H9 (cell line): ENCODE measurements around the gene PTPN7. TPM values are rescaled to one million over a fixed set of nuclear protein-coding genes. Genes with fewer than 3 reads are reported as not detected.

Source experiments
- DNase-seq: peaks from one replicate; pipeline ENCODE4 v3.0.0-alpha.2; 2017
- H2AFZ ChIP-seq: one replicate; pipeline ENCODE4 v1.6.1; 2013; ENCODE audit warnings: mild to moderate bottlenecking, low read length, control low read depth, moderate library complexity
- H2AK5ac ChIP-seq: 2 replicates; pipeline ENCODE4 v1.6.1; 2013; ENCODE audit warnings: low read length, control low read depth, mixed read lengths; ENCODE audit not compliant: insufficient read length
- H2BK120ac ChIP-seq: one replicate; pipeline ENCODE4 v1.6.1; 2013; ENCODE audit warnings: low read depth, mild to moderate bottlenecking, low read length, control low read depth, inconsistent platforms; ENCODE audit not compliant: poor library complexity, severe bottlenecking
- H2BK12ac ChIP-seq: 2 replicates; pipeline ENCODE4 v1.6.1; 2013; ENCODE audit warnings: low read length, control low read depth, mixed read lengths, low read depth; ENCODE audit not compliant: insufficient read length
- H2BK15ac ChIP-seq: 2 replicates; pipeline ENCODE4 v1.6.1; 2013; ENCODE audit warnings: low read depth, low read length, control low read depth
- H2BK20ac ChIP-seq: one replicate; pipeline ENCODE4 v1.6.1; 2013; ENCODE audit warnings: low read depth, mild to moderate bottlenecking, low read length, control low read depth, inconsistent platforms; ENCODE audit not compliant: poor library complexity, severe bottlenecking
- H2BK5ac ChIP-seq: 2 replicates; pipeline ENCODE4 v1.6.1; 2013; ENCODE audit warnings: low read length, control low read depth, mixed read lengths; ENCODE audit not compliant: insufficient read length
- H3K14ac ChIP-seq: 2 replicates; pipeline ENCODE4 v1.6.1; 2013; ENCODE audit warnings: low read length, control low read depth; ENCODE audit not compliant: insufficient read depth
- H3K18ac ChIP-seq: 2 replicates; pipeline ENCODE4 v1.6.1; 2013; ENCODE audit warnings: low read depth, mild to moderate bottlenecking, mixed read lengths, low read length, control low read depth; ENCODE audit not compliant: insufficient read length
- H3K23ac ChIP-seq: 2 replicates; pipeline ENCODE4 v1.6.1; 2013; ENCODE audit warnings: low read length, control low read depth, mixed read lengths, low read depth; ENCODE audit not compliant: insufficient read length
- H3K23me2 ChIP-seq: 2 replicates; pipeline ENCODE4 v1.6.1; 2013; ENCODE audit warnings: low read depth, mild to moderate bottlenecking, mixed read lengths, low read length, control low read depth; ENCODE audit not compliant: insufficient read length, poor library complexity, severe bottlenecking
- H3K27ac ChIP-seq: 2 replicates; pipeline ENCODE4 v1.5.1; 2013; ENCODE audit warnings: low read length, control low read depth, mixed read lengths, low read depth; ENCODE audit not compliant: insufficient read length
- H3K27me3 ChIP-seq: 2 replicates; pipeline ENCODE4 v1.6.1; 2013; ENCODE audit warnings: low read length, control low read depth, inconsistent platforms; ENCODE audit not compliant: insufficient read depth
- H3K4ac ChIP-seq: 2 replicates; pipeline ENCODE4 v1.6.1; 2013; ENCODE audit warnings: low read depth, mild to moderate bottlenecking, control low read depth, inconsistent platforms, low read length, moderate library complexity
- H3K4me1 ChIP-seq: 2 replicates; pipeline ENCODE4 v1.6.1; 2013; ENCODE audit warnings: low read length, control low read depth, inconsistent platforms; ENCODE audit not compliant: insufficient read depth
- H3K4me2 ChIP-seq: 2 replicates; pipeline ENCODE4 v1.6.1; 2013; ENCODE audit warnings: low read length, control low read depth, mixed read lengths; ENCODE audit not compliant: insufficient read length, insufficient read depth
- H3K56ac ChIP-seq: 2 replicates; pipeline ENCODE4 v1.6.1; 2013; ENCODE audit warnings: low read depth, mild to moderate bottlenecking, mixed read lengths, low read length, control low read depth; ENCODE audit not compliant: insufficient read length
- H3K79me1 ChIP-seq: 2 replicates; pipeline ENCODE4 v1.6.1; 2013; ENCODE audit warnings: low read depth, mild to moderate bottlenecking, moderate library complexity, low read length, control low read depth, inconsistent platforms; ENCODE audit not compliant: insufficient read depth, poor library complexity, severe bottlenecking
- H3K79me2 ChIP-seq: 2 replicates; pipeline ENCODE4 v1.6.1; 2013; ENCODE audit warnings: low read length, control low read depth, inconsistent platforms; ENCODE audit not compliant: insufficient read depth
- H3K9ac ChIP-seq: 2 replicates; pipeline ENCODE4 v1.6.1; 2013; ENCODE audit warnings: low read length, control low read depth, mixed read lengths; ENCODE audit not compliant: insufficient read length; ENCODE audit errors: extremely low read depth
- H3K9me3 ChIP-seq: one replicate; pipeline ENCODE4 v1.6.1; 2013; ENCODE audit warnings: low read depth, low read length, inconsistent platforms; ENCODE audit not compliant: control insufficient read depth
- H3T11ph ChIP-seq: one replicate; pipeline ENCODE4 v1.6.1; 2013; ENCODE audit warnings: mild to moderate bottlenecking, low read length, control low read depth, inconsistent platforms
- H4K20me1 ChIP-seq: one replicate; pipeline ENCODE4 v1.6.1; 2013; ENCODE audit not compliant: control insufficient read depth, insufficient read length, insufficient read depth
- H4K5ac ChIP-seq: 2 replicates; pipeline ENCODE4 v1.6.1; 2013; ENCODE audit warnings: low read depth, mild to moderate bottlenecking, mixed read lengths, low read length, control low read depth; ENCODE audit not compliant: insufficient read length
- H4K8ac ChIP-seq: replicated peaks from 2 replicates; pipeline ENCODE4 v1.6.1; 2013; ENCODE audit warnings: low read length, control low read depth, mixed read lengths, low read depth; ENCODE audit not compliant: insufficient read length
- H4K91ac ChIP-seq: 2 replicates; pipeline ENCODE4 v1.6.1; 2013; ENCODE audit warnings: low read depth, mild to moderate bottlenecking, moderate library complexity, mixed read lengths, low read length, control low read depth; ENCODE audit not compliant: insufficient read length
- H3K27ac Mint-ChIP-seq, 3 experiments: 2 replicates in 2 of 3; 3 replicates in 1 of 3; pipeline ENCODE4 v1.8.0; 2020 to 2021; ENCODE audit warnings: mixed read lengths in 3 of 3, mild to moderate bottlenecking in 1 of 3, moderate library complexity in 1 of 3
- H3K27me3 Mint-ChIP-seq: 2 replicates; pipeline ENCODE4 v1.8.0; 2021; ENCODE audit warnings: low read depth, mild to moderate bottlenecking, moderate library complexity, mixed read lengths
- H3K36me3 Mint-ChIP-seq, 3 experiments: 2 replicates in 2 of 3; 3 replicates in 1 of 3; pipeline ENCODE4 v1.8.0; 2020 to 2021; ENCODE audit warnings: low read depth in 3 of 3, mixed read lengths in 3 of 3; ENCODE audit not compliant: insufficient read depth in 1 of 3
- H3K4me1 Mint-ChIP-seq, 2 experiments: 2 replicates each; pipeline ENCODE4 v1.8.0; 2020; ENCODE audit warnings: mixed read lengths in 2 of 2
- H3K4me3 Mint-ChIP-seq, 2 experiments: 2 replicates in 1 of 2; 3 replicates in 1 of 2; pipeline ENCODE4 v1.8.0; 2020 to 2021; ENCODE audit warnings: mild to moderate bottlenecking in 2 of 2, mixed read lengths in 2 of 2, moderate library complexity in 1 of 2
- H3K9me3 Mint-ChIP-seq, 2 experiments: 2 replicates in 1 of 2; 3 replicates in 1 of 2; pipeline ENCODE4 v1.8.0; 2020; ENCODE audit warnings: mild to moderate bottlenecking in 2 of 2, mixed read lengths in 2 of 2, moderate library complexity in 1 of 2
- CTCF ChIP-seq: fragments of 200-600 bp; sonication (generic); conservative IDR thresholded peaks from 3 replicates; pipeline ENCODE4 v1.8.0; 2021; ENCODE audit warnings: antibody characterized with exemption, mild to moderate bottlenecking
- WGBS: extraction: QIAGEN DNeasy Blood & Tissue Kit; methylation state at CpG from one replicate; pipeline ENCODE4 v1.1.7; 2013; ENCODE audit warnings: missing lambda C conversion rate, low lambda C conversion rate, mixed read lengths; ENCODE audit not compliant: insufficient read length; ENCODE audit errors: extremely low coverage; 5-methylcytosine and 5-hydroxymethylcytosine counted together
- total RNA-seq: library from RNA; stranded (reverse); gene quantifications from 2 replicates; pipeline ENCODE4 v1.2.1, GENCODE V29; 2021

The PTPN7 gene
- total RNA-seq, 1 experiment from 2014 or later: 0.72 TPM

- Histone ChIP-seq H3K4me1 (peaks cover 3% of the 10 kb centered on the region; the same call in 1 of the 2 replicates), H2AK5ac (no peak overlapping the region), H3K9ac (no peak overlapping the region), H3K23ac (no peak overlapping the region), H3K9me3 (no peaks in the 10 kb centered on the region), H3K4me2 (no peak overlapping the region), H3K56ac (no peak overlapping the region), H3K79me1 (no peaks in the 10 kb centered on the region), H2AFZ (no peak overlapping the region), H3K4ac (no peak overlapping the region), H3K27me3 (peaks cover 8% of the 10 kb centered on the region; the same call in 1 of the 2 replicates), H3K27ac (no peak overlapping the region), H4K20me1 (no peaks in the 10 kb centered on the region), H4K5ac (no peak overlapping the region), H2BK20ac (no peak overlapping the region), H3K79me2 (no peaks in the 10 kb centered on the region), H3T11ph (no peak overlapping the region), H3K14ac (no peak overlapping the region), H2BK15ac (no peak overlapping the region), H4K91ac (no peak overlapping the region), H4K8ac (no peak overlapping the region), H2BK120ac (no peak overlapping the region), H3K23me2 (peaks cover 4% of the 10 kb centered on the region), H2BK12ac (no peak overlapping the region), H3K18ac (no peak overlapping the region), H2BK5ac (no peak overlapping the region)
- no peak overlapping the region for H3K27ac Mint-ChIP-seq
- no peaks in the 10 kb centered on the region; a peak in 2 of 5 replicates for H3K9me3 Mint-ChIP-seq
- H3K36me3 Mint-ChIP-seq: no peaks in the 10 kb centered on the region; a peak in 1 of 7 replicates
- peaks cover 15 to 24% of the 10 kb centered on the region in 2 experiments for H3K4me1 Mint-ChIP-seq
- peak; percentile 89 for DNase-seq
- WGBS: no CpG with 5 or more reads among the region's 20 CpGs
- peak; percentile 93 for TF ChIP-seq CTCF
- peaks cover 27% of the 10 kb centered on the region for H3K27me3 Mint-ChIP-seq
- no peak overlapping the region; a peak in 2 of 5 replicates for H3K4me3 Mint-ChIP-seq
These were observed 28.8 kb upstream of the PTPN7 start for GRCh38 chr1:202189001-202189790.
